ENCODE measurements around the gene MPPE1.

DNA sequence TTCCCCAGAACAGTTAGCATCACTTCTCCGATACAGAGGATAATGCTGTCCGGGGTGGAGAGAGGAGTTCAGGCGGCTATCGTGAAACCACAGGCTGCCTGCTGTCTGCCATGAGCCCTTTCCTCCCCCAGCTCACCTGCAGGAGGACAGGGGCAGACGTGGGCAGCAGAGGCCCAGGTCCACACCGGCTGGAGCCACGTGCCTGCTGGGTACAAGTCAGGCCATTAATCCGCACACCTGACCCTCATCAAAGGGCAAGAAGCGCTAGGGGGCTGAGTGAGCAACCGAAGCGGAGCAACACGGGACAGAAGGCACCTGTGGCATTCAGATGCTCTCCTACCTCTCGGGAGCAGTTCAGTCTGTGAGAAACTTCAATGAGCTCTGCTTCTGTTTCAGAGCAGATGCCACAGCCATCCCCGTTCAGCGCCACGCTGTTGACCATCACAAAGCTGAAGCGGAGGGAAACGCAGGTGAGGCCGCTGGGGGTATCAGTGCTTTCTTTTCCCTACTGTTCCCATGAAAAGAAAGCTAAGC is 21.5 kb downstream of the MPPE1 start:
- TF ChIP-seq, protein P1, sequence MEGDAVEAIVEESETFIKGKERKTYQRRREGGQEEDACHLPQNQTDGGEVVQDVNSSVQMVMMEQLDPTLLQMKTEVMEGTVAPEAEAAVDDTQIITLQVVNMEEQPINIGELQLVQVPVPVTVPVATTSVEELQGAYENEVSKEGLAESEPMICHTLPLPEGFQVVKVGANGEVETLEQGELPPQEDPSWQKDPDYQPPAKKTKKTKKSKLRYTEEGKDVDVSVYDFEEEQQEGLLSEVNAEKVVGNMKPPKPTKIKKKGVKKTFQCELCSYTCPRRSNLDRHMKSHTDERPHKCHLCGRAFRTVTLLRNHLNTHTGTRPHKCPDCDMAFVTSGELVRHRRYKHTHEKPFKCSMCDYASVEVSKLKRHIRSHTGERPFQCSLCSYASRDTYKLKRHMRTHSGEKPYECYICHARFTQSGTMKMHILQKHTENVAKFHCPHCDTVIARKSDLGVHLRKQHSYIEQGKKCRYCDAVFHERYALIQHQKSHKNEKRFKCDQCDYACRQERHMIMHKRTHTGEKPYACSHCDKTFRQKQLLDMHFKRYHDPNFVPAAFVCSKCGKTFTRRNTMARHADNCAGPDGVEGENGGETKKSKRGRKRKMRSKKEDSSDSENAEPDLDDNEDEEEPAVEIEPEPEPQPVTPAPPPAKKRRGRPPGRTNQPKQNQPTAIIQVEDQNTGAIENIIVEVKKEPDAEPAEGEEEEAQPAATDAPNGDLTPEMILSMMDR (IDR thresholded peaks at IDR 0.05), result no peak
- no peak for TF ChIP-seq POLR2A (IDR thresholded peaks at IDR 0.05)

Measured in adrenal gland (tissue), 5 donors.